GM18909 (cell line): Measurements from ENCODE around the gene ANKRD39.
"Not testable (repeated sequence)": the region's sequence is repeated elsewhere in the genome, so short reads cannot be mapped to it uniquely, and the experiment has no call there.

ENCODE experiments used
- ATAC-seq: cut with Tn5 transposase; IDR thresholded peaks from one replicate; pipeline ENCODE4 v1.9.1; 2021; ENCODE audit warnings: mild to moderate bottlenecking; ENCODE audit not compliant: unreplicated experiment, poor library complexity

The ANKRD39 gene

GRCh38 chr2:96874198-96874831, 16.5 kb upstream of the ANKRD39 start:
- ATAC-seq, result no peak

GRCh38 chr2:96873651-96874096, 15.9 kb upstream of the ANKRD39 start:
- no peak for ATAC-seq

- no peak for ATAC-seq
These were observed 15.0 kb upstream of the ANKRD39 start for GRCh38 chr2:96872591-96873349.

- no peak for ATAC-seq
These were observed 12.9 kb upstream of the ANKRD39 start for GRCh38 chr2:96870626-96871255.

GRCh38 chr2:96869822-96870625, 12.2 kb upstream of the ANKRD39 start, which contains the start of gene SEMA4C:
SEMA4C (minus strand) TSS chr2:96870080; CDS start chr2:96867886, 2,194 bp downstream.
- ATAC-seq, result no peak

GRCh38 chr2:96869281-96869821, 11.5 kb upstream of the ANKRD39 start:
- no peak for ATAC-seq

GRCh38 chr2:96868555-96869280, 10.9 kb upstream of the ANKRD39 start:
- peak; percentile 45 for ATAC-seq

- peak; percentile 24 for ATAC-seq
These were observed 10.1 kb upstream of the ANKRD39 start for GRCh38 chr2:96867756-96868554.

- no peak for ATAC-seq
These were observed 9.4 kb upstream of the ANKRD39 start for GRCh38 chr2:96866986-96867755.

GRCh38 chr2:96866586-96866985, 8.8 kb upstream of the ANKRD39 start:
- no peak for ATAC-seq

- ATAC-seq, result no peak
These were observed 8.3 kb upstream of the ANKRD39 start for GRCh38 chr2:96866149-96866548.

GRCh38 chr2:96865654-96866053, 7.8 kb upstream of the ANKRD39 start:
- ATAC-seq, result no peak

- ATAC-seq, result no peak
These were observed 6.7 kb upstream of the ANKRD39 start for GRCh38 chr2:96864343-96865091.

GRCh38 chr2:96863575-96864342, 5.9 kb upstream of the ANKRD39 start:
- ATAC-seq, result no peak

GRCh38 chr2:96863056-96863455, 5.2 kb upstream of the ANKRD39 start:
- not testable (repeated sequence) for ATAC-seq

GRCh38 chr2:96861074-96861473, 3.3 kb upstream of the ANKRD39 start:
- ATAC-seq, result no peak
